ENCODE data around the gene RIOX2.

RIOX2 gene

DNA sequence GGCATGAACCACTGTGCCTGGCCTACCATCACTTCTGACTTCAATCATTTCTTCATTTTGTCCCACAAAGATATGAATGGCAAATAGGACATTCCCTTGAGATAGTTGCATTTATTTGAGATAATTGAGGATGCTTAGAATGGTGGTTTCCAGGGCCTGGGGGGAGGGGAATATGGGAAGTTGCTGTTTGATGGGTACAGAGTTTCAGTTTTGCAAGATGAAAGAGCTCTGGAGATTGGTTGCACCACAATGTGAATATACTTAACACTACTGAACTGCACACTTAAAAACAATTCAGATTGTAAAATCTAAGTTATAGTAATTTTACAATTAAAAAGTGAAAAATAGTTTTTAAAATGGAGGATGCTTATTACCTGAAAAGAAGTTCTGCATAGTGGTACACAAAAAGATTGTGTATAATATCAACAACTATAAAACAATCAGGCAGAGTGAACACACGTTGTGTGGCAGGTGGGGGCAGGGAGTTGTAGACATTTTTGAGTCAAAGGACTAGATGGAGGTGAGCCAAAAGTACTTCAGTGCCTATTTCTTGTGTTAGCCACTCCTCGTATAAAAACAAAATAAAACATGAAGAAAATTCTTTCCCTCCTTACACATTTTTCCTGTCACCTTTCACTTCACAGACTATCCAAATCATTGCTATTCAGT lies 18.5 kb upstream of the RIOX2 start:
- DNase-seq (ENCODE audit: low spot score) = no peak

DNA sequence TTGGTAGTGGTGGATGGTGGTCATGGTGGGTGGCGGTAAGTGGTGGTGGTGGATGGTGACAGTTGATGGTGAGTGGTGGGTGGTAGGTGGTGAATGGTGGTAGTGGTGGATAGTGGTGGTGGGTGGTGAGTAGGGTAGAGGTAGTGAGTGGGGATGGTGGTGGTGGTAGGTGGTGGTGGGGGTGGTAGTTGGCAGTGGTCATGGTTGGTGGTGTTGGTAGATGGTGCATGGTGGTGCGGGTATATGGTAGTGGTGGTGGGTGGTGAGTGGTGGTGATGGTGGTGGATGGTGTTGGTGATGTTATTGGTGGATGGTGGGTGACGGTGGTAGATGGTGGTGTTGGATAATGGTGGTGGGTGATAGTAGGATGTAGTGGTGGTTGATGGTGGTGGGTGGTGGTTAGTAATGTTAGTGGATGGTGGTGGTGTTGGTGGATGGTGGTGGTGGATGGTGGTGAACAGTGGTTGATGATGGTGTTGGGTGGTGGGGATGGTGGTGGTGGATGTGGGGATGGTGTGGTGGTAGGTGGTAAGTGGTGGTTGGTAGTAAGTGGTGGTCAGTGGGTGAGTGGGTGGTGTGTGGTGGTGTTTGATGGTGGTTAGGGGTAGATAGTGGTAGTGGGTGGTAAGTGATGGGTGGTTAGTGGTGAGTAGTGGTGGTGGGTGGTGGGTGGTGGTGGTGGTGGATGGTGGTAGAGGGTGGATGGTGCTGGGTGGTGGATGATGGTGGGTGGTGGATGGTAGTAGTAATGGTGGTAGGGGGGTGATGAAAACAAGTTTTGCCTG lies 16.7 kb upstream of the RIOX2 start:
- DNase-seq (ENCODE audit: low spot score) = no peak

DNA sequence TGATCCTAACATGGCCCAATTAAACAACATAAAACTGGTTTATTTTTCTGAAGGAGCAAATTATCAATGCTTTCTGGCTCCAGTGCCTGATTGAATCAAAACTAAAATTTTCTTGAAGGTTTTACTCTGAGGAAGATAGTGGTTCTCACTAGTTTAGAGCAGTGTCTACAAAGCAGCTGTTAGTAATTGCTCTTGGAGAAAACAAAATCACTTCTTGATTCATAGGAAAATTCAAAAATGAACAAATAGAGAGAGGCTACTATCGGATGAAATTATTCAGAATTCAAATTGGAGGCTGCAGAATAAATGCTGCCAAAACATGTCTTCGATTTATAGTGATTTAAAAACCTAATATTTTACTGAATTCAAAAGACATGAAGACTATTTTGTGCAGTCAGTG lies 15.1 kb upstream of the RIOX2 start:
- DNase-seq (ENCODE audit: low spot score) = no peak

DNA sequence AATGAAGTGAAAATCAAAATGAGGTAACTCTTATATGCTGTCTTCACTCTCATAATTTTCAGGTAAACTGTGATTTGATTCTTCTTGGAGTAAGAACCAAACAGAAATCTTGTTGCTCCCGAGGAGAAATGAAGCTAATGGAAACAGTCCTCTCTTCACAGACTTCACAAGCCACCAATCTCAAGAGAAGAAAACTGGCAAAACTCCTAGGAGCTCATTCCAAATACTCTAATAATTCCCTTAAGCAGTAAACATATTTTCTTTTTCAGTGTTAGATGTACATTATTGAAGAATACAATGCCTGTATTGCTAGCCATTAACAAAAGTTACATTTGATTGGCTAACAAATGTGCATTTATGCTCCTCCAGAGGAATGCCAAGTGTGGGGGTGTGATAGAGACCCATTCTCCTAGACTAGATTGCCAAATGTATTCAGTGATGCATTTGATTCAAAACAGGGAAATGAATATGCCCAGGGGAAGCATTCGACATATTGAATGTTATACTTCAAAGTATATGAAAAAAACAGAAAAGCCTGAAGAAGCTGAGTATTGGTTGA lies 11.8 kb upstream of the RIOX2 start:
- no peak for DNase-seq (ENCODE audit: low spot score)

DNA sequence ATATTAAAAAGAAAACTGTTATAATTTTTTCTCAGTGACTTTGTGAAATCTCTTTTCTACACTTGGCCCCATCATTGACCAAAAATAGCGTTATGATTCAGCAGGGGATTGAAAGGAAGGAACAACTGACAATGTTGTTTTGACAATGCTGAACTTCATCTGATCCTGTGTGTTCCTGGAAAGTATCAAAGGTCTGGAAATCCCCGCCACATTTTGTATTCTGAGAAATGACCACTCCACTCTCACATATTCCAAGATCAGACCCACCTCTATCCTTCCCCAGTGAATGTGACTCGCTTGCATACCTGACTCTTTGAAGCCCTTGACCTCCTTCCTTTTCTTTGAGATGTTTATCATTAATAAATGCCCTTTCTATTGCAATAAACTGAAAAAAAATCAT lies 9.7 kb upstream of the RIOX2 start:
- no peak for DNase-seq (ENCODE audit: low spot score)

DNA sequence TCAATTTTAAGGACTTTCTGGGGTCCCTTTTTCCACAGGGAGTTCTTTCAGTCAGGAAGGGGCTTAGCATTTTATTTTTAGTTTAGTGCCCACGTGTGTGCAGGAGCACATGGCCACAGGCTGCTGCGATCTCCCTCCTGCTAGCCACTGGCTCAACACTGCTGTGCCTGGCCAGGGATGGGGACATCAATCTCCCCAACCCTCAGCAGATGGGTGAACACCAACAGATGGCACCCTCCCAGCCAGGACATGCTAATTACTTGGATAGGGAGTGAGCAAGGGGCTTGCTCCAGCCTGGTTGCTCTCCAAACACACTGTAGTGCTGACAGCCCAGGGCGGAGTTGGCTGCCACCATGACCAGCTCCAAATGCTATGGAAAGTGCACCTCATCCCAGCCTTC lies 7.4 kb upstream of the RIOX2 start:
- DNase-seq (ENCODE audit: low spot score) = no peak

DNA sequence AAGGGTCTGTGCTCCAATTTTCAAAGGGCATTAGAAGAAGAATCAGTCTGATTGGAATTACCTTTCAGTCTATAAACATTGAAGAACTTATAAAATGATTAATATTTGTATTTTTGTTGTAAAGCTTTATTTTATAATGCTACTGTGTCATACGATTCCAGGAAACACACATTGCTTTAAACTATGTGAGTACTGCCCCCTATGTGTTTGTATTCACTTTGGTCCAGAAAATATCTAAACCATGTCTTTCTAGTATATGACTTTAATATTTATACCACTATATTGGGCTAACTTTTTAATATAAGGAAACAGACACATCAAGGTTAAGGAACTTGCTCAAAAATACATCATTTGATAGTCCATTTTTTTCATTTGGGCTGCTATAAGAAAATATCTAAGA lies 3.2 kb upstream of the RIOX2 start:
- no peak for DNase-seq (ENCODE audit: low spot score)

DNA sequence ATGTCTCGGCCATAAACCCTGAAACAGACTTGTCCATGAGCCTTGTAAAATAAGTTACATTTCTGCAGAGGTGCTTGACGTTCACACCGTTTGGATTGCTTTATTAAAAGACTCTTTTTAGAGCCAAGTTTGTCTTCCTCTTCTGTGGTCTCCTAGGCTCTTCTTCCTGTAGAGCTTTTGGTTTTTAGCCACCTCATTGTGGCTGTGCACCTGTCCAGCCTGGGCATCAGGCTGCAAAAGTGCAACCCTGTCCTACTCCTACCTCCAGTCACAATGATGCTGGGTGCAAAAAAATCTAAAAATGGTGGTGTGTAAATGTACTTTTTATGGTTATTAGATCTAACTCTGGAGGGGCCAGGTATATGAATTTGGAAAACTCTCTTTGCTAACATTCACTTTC lies 2.8 kb upstream of the RIOX2 start:
- no peak for DNase-seq (ENCODE audit: low spot score)

DNA sequence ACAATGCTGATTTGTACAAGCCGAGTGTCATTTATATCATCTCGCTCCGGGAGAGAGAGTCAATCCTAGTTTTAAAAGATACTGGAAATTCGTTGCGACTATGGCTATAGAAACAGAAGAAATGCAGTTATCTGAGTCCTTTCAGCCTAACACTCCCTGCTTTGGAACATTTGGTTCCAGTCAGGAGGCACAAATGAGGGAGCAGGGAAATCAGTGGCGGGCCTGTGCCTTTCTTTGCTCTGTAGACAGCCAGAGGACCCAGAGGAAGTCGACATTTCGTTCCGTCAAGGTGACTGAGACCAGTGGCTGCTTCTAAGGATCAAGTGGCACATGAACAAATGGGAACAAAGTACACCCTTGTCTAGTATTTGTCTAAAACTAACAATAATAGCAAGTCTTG lies 745 bp upstream of the RIOX2 start:
- DNase-seq (ENCODE audit: low spot score) = no peak

DNA sequence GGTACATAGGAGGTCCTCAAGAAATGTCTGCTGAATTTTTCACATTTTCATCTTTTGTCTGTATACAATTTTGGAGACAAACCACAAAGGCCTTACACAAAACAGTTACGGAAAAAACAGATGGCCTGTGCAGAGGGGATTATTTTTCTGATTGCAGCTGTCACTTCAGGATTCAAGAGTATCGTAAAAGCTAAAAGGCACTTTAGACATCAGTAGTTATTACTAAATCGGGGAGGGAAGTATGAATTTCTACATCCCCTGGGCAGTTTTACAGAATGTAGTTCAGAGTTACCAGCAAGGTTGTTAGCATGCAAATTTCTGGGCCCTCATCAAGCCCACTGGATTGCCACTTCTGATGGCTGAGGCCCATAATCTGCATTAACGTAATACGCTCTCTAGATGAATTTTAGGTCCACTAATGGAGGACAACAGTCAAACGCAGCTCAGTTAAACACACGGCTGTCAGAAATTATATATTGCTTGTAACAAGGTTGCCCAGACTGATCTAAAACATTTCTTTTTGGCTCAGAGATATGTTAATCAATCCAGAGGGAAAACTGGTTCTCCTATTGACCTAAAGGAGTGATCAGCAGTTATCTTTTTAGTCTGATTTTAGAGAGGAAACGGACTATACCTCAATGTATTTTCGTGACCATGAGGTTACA lies 1.1 kb downstream of the RIOX2 start:
- DNase-seq (ENCODE audit: low spot score) = no peak

DNA sequence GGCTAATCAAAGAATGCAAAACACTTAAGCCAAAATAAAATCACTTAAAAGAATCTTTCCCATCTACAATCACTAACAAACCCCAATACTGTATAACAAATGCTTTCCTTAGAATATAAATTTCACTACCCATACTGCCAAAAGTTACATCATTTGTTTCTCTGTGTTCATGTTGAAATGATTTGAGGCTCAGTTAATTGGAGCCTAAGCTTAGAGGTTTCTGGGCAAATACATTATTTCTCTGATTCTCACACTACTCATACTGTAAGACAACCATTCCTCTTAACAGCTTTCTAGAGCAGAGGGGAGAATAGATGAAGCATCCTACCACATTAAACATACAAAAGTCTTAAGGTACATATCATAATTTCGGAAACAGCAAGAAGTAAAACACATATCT lies 2.1 kb downstream of the RIOX2 start:
- no peak for DNase-seq (ENCODE audit: low spot score)

DNA sequence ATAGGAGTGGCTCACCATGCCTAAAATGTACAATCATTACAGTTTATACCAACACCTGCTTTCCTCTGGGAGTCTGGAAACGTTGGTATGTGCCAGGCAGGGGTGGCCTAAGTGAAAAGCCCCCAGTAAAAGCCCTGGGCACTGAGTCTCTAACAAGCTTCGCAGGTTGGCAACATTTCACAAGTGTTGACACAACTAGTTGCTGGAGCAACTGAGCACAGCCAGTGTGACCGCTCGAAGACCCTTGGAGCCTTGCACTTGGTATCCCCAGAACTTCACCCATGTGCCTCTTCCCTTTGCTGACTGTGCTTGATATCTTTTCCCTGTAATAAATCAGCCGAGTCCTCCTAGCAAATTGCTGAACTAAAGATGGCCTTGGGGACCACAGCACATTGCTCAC lies 2.7 kb downstream of the RIOX2 start:
- DNase-seq (ENCODE audit: low spot score) = no peak

DNA sequence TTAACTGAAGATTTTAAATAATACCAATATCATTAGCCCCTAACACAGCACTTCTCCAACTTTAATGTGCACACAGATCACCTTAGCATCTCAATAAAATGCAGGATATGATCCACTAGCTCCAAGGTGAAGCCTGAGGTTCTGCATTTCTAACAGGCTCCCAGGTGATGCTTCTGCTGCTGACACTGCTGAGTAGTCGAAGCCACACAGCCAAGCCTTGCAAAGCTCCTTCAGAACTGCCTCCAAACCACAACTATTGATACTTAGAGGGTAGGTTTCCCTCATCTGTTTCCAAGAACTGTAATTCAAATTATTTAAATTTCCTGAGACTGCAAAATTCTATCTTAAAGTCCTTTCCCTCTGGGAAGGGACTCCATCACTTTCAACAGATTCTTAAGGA lies 3.9 kb downstream of the RIOX2 start:
- no peak for DNase-seq (ENCODE audit: low spot score)

DNA sequence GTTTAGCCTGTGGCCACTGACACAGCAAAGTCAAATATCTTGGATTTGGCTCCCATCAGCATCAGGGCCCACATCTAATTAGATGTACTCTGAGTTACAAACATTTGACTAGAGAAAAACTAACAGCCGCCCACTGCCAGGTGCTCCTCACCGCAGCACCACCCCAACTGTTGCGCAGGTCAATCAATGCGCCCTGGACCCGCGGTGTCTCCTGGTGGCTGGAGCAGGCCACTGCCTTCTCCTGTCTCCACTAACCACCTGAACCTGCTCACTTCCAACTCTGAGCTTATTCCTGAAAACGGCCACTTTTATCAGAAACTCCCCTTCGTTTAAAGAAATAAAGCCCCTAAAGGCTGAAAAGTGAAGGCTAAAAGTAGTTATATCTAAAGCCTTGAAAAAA lies 4.3 kb downstream of the RIOX2 start:
- no peak for DNase-seq (ENCODE audit: low spot score)

DNA sequence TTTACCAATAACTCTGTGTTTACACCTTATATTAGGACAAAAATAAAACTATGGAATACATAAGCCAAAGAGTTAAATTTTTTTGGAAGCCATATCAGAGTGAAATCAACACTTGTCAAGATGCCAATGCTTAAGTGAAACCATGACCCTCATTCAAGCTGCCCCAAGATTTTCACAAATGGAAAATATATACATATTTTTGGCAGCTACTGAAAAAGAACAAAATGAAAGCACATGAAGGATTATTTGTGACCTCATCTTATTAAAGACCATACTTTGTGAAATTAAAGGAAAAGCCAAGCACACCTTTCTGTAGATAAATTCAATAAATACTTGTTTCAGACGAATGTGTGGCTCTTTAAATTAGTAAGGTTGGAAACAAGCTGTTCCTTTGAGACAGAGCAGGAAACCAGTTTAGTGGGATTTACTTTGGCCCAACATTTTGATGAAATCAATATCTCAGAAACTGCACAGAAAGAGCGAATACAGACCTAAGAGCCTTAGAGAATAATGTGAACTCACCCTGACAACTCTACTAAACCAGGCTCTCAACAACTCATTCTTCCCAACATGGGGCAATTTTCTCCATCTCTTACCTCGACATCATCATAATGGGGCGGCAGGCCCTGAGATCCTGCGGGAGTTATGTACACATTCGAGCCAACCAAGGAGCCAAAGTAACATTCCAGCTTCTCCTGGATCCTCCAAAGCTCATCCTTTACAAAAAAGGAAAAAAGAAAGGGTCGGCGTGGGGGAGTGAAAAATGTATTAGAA lies 11.1 kb downstream of the RIOX2 start:
- no peak for DNase-seq (ENCODE audit: low spot score)

DNA sequence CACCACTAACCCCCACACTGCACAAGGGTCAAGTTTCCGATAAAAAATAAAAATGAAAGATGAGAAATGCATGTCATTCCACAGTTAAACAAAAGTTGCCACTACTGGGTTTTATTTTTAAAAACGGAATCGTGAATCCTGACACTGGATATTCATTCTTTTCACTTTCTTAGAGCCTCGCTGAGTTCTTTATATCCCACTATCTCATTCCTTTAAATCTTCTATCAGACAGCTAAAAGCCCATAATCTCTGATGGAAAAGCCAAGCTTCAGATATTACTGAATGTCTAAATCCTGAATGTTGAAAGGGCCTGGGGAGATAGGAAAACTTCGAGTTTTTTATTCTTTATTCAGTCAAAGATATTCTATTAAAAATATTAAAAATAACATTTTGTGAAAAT lies 11.7 kb downstream of the RIOX2 start:
- DNase-seq (ENCODE audit: low spot score) = no peak

DNA sequence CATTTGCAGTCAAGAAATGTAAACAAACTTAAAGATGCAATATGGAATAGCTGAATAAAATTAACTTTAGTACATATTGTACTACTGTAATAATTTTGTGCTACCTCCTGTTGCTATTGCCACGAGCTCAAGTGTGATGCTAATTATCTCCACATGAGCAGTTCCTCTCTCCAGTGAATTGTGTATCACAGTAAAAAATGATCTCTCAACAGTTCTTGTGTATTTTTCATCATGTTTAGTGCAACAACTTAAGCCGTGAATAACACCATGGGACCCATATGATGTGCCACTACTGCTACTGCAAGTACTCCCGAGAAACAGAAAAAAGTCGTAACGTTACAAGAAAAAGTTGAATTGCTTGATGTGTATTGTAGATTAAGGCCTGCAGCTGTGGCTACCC lies 12.4 kb downstream of the RIOX2 start:
- no peak for DNase-seq (ENCODE audit: low spot score)

DNA sequence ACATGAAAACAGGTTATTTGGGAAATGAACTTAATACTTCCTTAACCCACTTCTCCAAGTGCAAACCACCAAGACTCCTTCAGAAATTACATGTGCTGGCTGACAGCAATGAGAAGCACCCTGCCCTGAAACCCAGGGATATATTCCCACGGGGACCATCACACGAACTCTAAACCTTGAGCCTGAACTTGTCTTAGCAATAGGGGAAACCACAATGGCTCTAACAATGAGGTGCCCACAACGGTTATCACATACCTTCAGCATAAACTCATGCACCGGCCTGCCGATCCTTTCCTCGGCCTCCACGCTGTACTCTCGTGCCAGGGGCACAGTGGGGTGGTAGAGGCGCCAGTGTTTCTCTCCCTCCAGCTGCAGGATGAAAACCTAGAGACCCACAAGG lies 13.4 kb downstream of the RIOX2 start:
- DNase-seq (ENCODE audit: low spot score) = no peak

DNA sequence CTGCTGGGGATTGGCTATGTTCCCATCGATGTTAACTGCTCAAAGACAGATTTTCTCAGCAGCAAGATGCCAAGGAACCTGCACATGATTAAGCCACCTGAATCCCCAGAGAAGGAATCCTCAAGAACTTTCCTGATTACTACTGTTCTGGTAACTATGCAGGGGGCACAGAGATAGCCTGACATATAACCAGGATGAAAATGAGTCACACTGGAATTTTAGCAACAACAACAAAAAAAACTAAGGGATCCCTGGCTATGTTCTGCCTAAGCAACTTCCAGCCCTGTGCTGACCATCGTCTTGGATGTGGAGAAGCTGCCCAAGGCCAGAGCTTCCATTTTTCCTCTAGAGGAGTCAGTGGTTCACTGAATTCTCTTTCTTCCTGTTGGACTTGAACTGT lies 13.8 kb downstream of the RIOX2 start:
- DNase-seq (ENCODE audit: low spot score) = no peak

DNA sequence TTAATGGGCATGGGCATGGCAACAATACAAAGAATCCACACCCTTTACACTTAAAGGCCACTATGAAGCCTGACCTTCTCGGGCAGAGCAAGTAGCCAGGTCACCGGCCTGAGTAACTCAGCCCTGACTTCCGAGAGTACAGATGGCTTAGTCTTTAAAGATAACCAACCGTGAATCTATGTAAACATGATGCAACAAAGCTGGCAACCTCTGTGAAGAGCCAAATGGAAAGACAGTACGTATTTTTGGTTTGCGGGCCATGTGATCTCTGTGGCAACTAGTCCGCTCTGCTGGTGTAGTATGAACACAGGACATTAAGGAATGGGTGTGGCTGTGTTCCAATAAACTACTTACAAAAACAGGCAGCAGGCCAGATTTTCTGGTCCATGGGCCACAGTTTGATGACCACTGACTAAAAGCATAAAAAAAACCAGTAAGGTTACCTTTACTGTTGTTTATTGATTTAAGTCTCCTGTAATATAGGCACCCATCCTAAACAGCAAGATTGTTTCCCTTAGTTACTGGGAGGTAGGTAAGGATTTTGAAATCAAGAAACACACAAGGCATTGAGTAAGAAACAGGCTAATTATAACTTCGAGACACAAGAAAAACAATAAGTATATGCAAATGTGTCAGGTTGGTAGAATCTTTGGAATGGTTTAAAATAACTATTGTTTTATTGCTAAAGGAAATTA lies 14.5 kb downstream of the RIOX2 start:
- no peak for DNase-seq (ENCODE audit: low spot score)

DNA sequence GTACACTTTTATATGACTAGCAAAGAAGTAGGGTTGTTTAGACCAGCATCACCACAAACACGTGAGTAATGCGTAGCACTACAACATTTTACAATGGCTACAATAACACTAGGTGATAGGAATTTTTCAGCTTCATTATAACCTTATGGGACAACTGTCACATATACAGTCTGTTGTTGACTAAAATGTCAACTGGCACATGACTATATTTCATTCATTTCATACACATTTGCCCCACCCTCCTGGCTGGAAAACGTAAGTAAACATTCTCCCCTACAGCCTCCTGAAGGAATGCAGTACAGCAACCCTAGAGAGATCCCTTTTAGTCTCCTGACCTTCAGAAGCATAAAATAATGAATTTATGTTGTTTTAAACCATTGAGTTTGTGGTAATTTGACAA lies 16.2 kb downstream of the RIOX2 start:
- no peak for DNase-seq (ENCODE audit: low spot score)

All from putamen (tissue), 1 donor.